GM19395 (cell line): ENCODE data around the gene COL13A1.

Source experiments
- ATAC-seq: cut with Tn5 transposase; IDR thresholded peaks from one replicate; pipeline ENCODE4 v1.9.1; 2021; ENCODE audit warnings: mild to moderate bottlenecking, moderate library complexity; ENCODE audit not compliant: unreplicated experiment

Gene COL13A1

GRCh38 chr10:69789164-69789576 lies 12.5 kb upstream of the COL13A1 start:
- ATAC-seq, result no peak

GRCh38 chr10:69791812-69792211 lies 9.9 kb upstream of the COL13A1 start:
- no peak for ATAC-seq

- no peak for ATAC-seq
These were observed 9.4 kb upstream of the COL13A1 start for GRCh38 chr10:69792341-69792740.

GRCh38 chr10:69794673-69795072 lies 7.0 kb upstream of the COL13A1 start:
- ATAC-seq, result no peak

- ATAC-seq, result no peak
These were observed 6.3 kb upstream of the COL13A1 start for GRCh38 chr10:69795242-69795934.

- ATAC-seq, result no peak
These were observed 3.7 kb upstream of the COL13A1 start for GRCh38 chr10:69797959-69798358.

- no peak for ATAC-seq
These were observed 1.6 kb upstream of the COL13A1 start for GRCh38 chr10:69800109-69800508.

GRCh38 chr10:69800665-69801064 lies 1.0 kb upstream of the COL13A1 start:
- no peak for ATAC-seq

GRCh38 chr10:69801094-69801433 lies 642 bp upstream of the COL13A1 start:
- no peak for ATAC-seq

- no peak for ATAC-seq
These were observed 887 bp downstream of the COL13A1 start for GRCh38 chr10:69802424-69803161.

- ATAC-seq, result no peak
These were observed 2.1 kb downstream of the COL13A1 start for GRCh38 chr10:69803809-69804208.

GRCh38 chr10:69804775-69805174 lies 3.1 kb downstream of the COL13A1 start:
- no peak for ATAC-seq

GRCh38 chr10:69807122-69807521 lies 5.4 kb downstream of the COL13A1 start:
- ATAC-seq, result no peak

GRCh38 chr10:69807696-69808095 lies 6.0 kb downstream of the COL13A1 start:
- ATAC-seq, result no peak

- ATAC-seq, result no peak
These were observed 7.6 kb downstream of the COL13A1 start for GRCh38 chr10:69809318-69809717.

- ATAC-seq, result no peak
These were observed 8.4 kb downstream of the COL13A1 start for GRCh38 chr10:69810097-69810496.

GRCh38 chr10:69810675-69811397 lies 9.1 kb downstream of the COL13A1 start:
- no peak for ATAC-seq

- no peak for ATAC-seq
These were observed 11.9 kb downstream of the COL13A1 start for GRCh38 chr10:69813632-69814031.

- no peak for ATAC-seq
These were observed 12.5 kb downstream of the COL13A1 start for GRCh38 chr10:69814251-69814650.

- ATAC-seq, result no peak
These were observed 13.4 kb downstream of the COL13A1 start for GRCh38 chr10:69815104-69815503.

- no peak for ATAC-seq
These were observed 14.8 kb downstream of the COL13A1 start for GRCh38 chr10:69816521-69816920.

GRCh38 chr10:69817078-69817581 lies 15.4 kb downstream of the COL13A1 start:
- no peak for ATAC-seq
